KMS-11 (cell line): ENCODE results near the gene EEF1AKMT3.

Source experiments
- H2AFZ ChIP-seq: fragments of 200-600 bp; sonication (generic); 2 replicates; pipeline ENCODE4 v1.6.1; 2016; ENCODE audit warnings: antibody characterized with exemption, mixed run types, low read depth
- H3K27ac ChIP-seq: fragments of 200-600 bp; sonication (generic); 2 replicates; pipeline ENCODE4 v1.6.1; 2016; ENCODE audit warnings: mild to moderate bottlenecking, mixed run types
- H3K27me3 ChIP-seq: fragments of 200-600 bp; sonication (generic); 2 replicates; pipeline ENCODE4 v1.6.1; 2017; ENCODE audit warnings: mild to moderate bottlenecking, low read depth, mixed run types, moderate library complexity; ENCODE audit not compliant: insufficient read depth
- H3K36me3 ChIP-seq: fragments of 200-600 bp; sonication (generic); 2 replicates; pipeline ENCODE4 v1.6.1; 2017; ENCODE audit warnings: mild to moderate bottlenecking, mixed run types; ENCODE audit not compliant: insufficient read depth
- H3K4me1 ChIP-seq: fragments of 200-600 bp; sonication (generic); 2 replicates; pipeline ENCODE4 v1.6.1; 2016; ENCODE audit warnings: mild to moderate bottlenecking, low read depth, mixed run types; ENCODE audit not compliant: poor library complexity, severe bottlenecking
- H3K4me2 ChIP-seq: fragments of 200-600 bp; sonication (generic); 2 replicates; pipeline ENCODE4 v1.7.0; 2016; ENCODE audit warnings: mild to moderate bottlenecking, mixed run types
- H3K4me3 ChIP-seq: fragments of 200-600 bp; sonication (generic); IDR thresholded peaks from 2 replicates; pipeline ENCODE4 v1.6.1; 2017; ENCODE audit warnings: low read depth, low read length, mixed read lengths; ENCODE audit not compliant: insufficient read depth
- H3K79me2 ChIP-seq: fragments of 200-600 bp; sonication (generic); 2 replicates; pipeline ENCODE4 v1.6.1; 2016; ENCODE audit warnings: low read depth, mixed run types; ENCODE audit not compliant: insufficient read depth
- H3K9ac ChIP-seq: fragments of 200-600 bp; sonication (generic); 2 replicates; pipeline ENCODE4 v1.6.1; 2016; ENCODE audit warnings: mild to moderate bottlenecking, mixed run types
- H4K20me1 ChIP-seq: fragments of 200-600 bp; sonication (generic); 2 replicates; pipeline ENCODE4 v1.6.1; 2016; ENCODE audit warnings: mild to moderate bottlenecking, mixed run types; ENCODE audit not compliant: insufficient read depth
- CTCF ChIP-seq: fragments of 200-600 bp; sonication (generic); conservative IDR thresholded peaks from 2 replicates; pipeline ENCODE4 v1.6.1; 2017; ENCODE audit warnings: low read depth, mild to moderate bottlenecking, antibody characterized with exemption, low read length, moderate library complexity, mixed read lengths

Gene EEF1AKMT3

GRCh38 chr12:57825451-57825850 is 53.0 kb downstream of the EEF1AKMT3 start:
- H3K27me3 ChIP-seq = no peaks in the 10 kb centered on the region
- no peak overlapping the region for H3K4me2 ChIP-seq
- H3K9ac ChIP-seq = no peak overlapping the region
- H3K27ac ChIP-seq = no peak overlapping the region
- peaks cover 3% of the 10 kb centered on the region for H3K4me1 ChIP-seq
- H3K79me2 ChIP-seq = peaks cover 21% of the 10 kb centered on the region
- no peak overlapping the region for H2AFZ ChIP-seq
- TF ChIP-seq CTCF = no peak
- H4K20me1 ChIP-seq = 0 out of 2 replicates have a peak, but pooled peaks cover 3% of the 10 kb centered on the region
- peaks cover 23% of the 10 kb centered on the region; the same call in 1 of the 2 replicates for H3K36me3 ChIP-seq
- H3K4me3 ChIP-seq = no peak overlapping the region

GRCh38 chr12:57826400-57826799 is 54.0 kb downstream of the EEF1AKMT3 start:
- no peak for TF ChIP-seq CTCF
- Histone ChIP-seq H3K36me3 (peaks cover 23% of the 10 kb centered on the region; the same call in 1 of the 2 replicates), H4K20me1 (0 out of 2 replicates have a peak, but pooled peaks cover 3% of the 10 kb centered on the region), H3K4me2 (no peak overlapping the region), H3K9ac (no peak overlapping the region), H3K79me2 (peaks cover 30% of the 10 kb centered on the region), H3K27ac (no peak overlapping the region), H3K4me3 (no peak overlapping the region), H3K27me3 (no peaks in the 10 kb centered on the region), H2AFZ (no peak overlapping the region), H3K4me1 (peaks cover 13% of the 10 kb centered on the region)

GRCh38 chr12:57826966-57827365 is 54.6 kb downstream of the EEF1AKMT3 start:
- no peaks in the 10 kb centered on the region for H3K27me3 ChIP-seq
- peaks cover 8% of the 10 kb centered on the region; the same call in 1 of the 2 replicates for H4K20me1 ChIP-seq
- peaks cover 19% of the 10 kb centered on the region for H3K4me1 ChIP-seq
- no peak for TF ChIP-seq CTCF
- no peak overlapping the region for H2AFZ ChIP-seq
- peaks cover 36% of the 10 kb centered on the region for H3K79me2 ChIP-seq
- H3K36me3 ChIP-seq = peaks cover 23% of the 10 kb centered on the region; the same call in 1 of the 2 replicates
- no peak overlapping the region for H3K9ac ChIP-seq
- H3K4me2 ChIP-seq = no peak overlapping the region
- H3K4me3 ChIP-seq = no peak overlapping the region
- H3K27ac ChIP-seq = no peak overlapping the region

GRCh38 chr12:57829025-57829777 is 56.8 kb downstream of the EEF1AKMT3 start:
- no peak overlapping the region for H3K4me2 ChIP-seq
- H4K20me1 ChIP-seq = peaks cover 27% of the 10 kb centered on the region
- no peaks in the 10 kb centered on the region for H3K27me3 ChIP-seq
- H2AFZ ChIP-seq = no peak overlapping the region
- H3K27ac ChIP-seq = no peak overlapping the region
- H3K4me3 ChIP-seq = no peak overlapping the region
- peaks cover 41% of the 10 kb centered on the region for H3K4me1 ChIP-seq
- peaks cover 58% of the 10 kb centered on the region for H3K79me2 ChIP-seq
- H3K36me3 ChIP-seq = peaks cover 23% of the 10 kb centered on the region; the same call in 1 of the 2 replicates
- no peak for TF ChIP-seq CTCF
- no peak overlapping the region for H3K9ac ChIP-seq
